SU-DHL-6 (cell line): ENCODE results near the gene HHLA2.

ENCODE experiments used
- H2AFZ ChIP-seq: fragments of 200-600 bp; sonication (generic); 2 replicates; pipeline ENCODE4 v1.6.1; 2014; ENCODE audit warnings: low read depth, mild to moderate bottlenecking, moderate library complexity, mixed read lengths, antibody characterized with exemption, low read length; ENCODE audit not compliant: severe bottlenecking
- H3F3A ChIP-seq: fragments of 200-600 bp; shearing (Covaris generic); 2 replicates; pipeline ENCODE4 v1.6.0; 2016; ENCODE audit warnings: antibody characterized with exemption, mild to moderate bottlenecking; ENCODE audit not compliant: insufficient read depth
- H3K27ac ChIP-seq: fragments of 200-600 bp; sonication (generic); 2 replicates; pipeline ENCODE4 v1.5.1; 2016; ENCODE audit warnings: low read depth, mild to moderate bottlenecking, low read length, moderate library complexity, mixed read lengths
- H3K27me3 ChIP-seq: fragments of 200-600 bp; sonication (generic), shearing (Covaris generic); 2 replicates; pipeline ENCODE4 v1.6.0; 2014; ENCODE audit warnings: mild to moderate bottlenecking, low read length
- H3K36me3 ChIP-seq: fragments of 200-600 bp; sonication (generic); 2 replicates; pipeline ENCODE4 v1.6.1; 2014; ENCODE audit warnings: mild to moderate bottlenecking, low read length, mixed read lengths
- H3K4me2 ChIP-seq: fragments of 300-600, 200-600 bp; shearing (Covaris generic), sonication (generic); 2 replicates; pipeline ENCODE4 v1.6.0; 2014; ENCODE audit warnings: low read length, low read depth, mild to moderate bottlenecking; ENCODE audit not compliant: poor library complexity, severe bottlenecking
- H3K4me3 ChIP-seq: fragments of 200-600 bp; sonication (generic); 2 replicates; pipeline ENCODE4 v1.5.1; 2014; ENCODE audit warnings: antibody characterized with exemption, low read length, mild to moderate bottlenecking, mixed read lengths; ENCODE audit not compliant: insufficient read depth, poor library complexity, severe bottlenecking
- H3K79me2 ChIP-seq: fragments of 200-600 bp; sonication (generic); 2 replicates; pipeline ENCODE4 v1.6.1; 2014; ENCODE audit warnings: mild to moderate bottlenecking, low read length, moderate library complexity; ENCODE audit not compliant: insufficient read depth
- H3K9ac ChIP-seq: fragments of 200-600 bp; sonication (generic); 2 replicates; pipeline ENCODE4 v1.7.0; 2014; ENCODE audit warnings: mild to moderate bottlenecking, low read length
- H3K9me2 ChIP-seq: fragments of 200-600 bp; sonication (generic); replicated peaks from 2 replicates; pipeline ENCODE4 v1.6.1; 2014; ENCODE audit warnings: low read length; ENCODE audit not compliant: insufficient read depth
- H3K9me3 ChIP-seq: fragments of 200-600 bp; sonication (generic); 2 replicates; pipeline ENCODE4 v1.6.1; 2014; ENCODE audit warnings: low read length, mixed read lengths; ENCODE audit not compliant: insufficient read depth
- H4K20me1 ChIP-seq: fragments of 200-600 bp; sonication (generic); 2 replicates; pipeline ENCODE4 v1.6.1; 2014; ENCODE audit warnings: low read depth, mild to moderate bottlenecking, antibody characterized with exemption, low read length, moderate library complexity, mixed read lengths
- CTCF ChIP-seq: fragments of 200-600 bp; sonication (generic); IDR thresholded peaks from one replicate; pipeline ENCODE4 v1.5.1; 2017; ENCODE audit warnings: antibody characterized with exemption, mild to moderate bottlenecking, low read length, moderate library complexity; ENCODE audit not compliant: insufficient read depth, poor library complexity, severe bottlenecking
- EZH2phosphoT487 ChIP-seq: fragments of 200-600 bp; sonication (generic), shearing (Covaris generic); conservative IDR thresholded peaks from 2 replicates; pipeline ENCODE4 v1.6.1; 2018; ENCODE audit warnings: mild to moderate bottlenecking, antibody characterized with exemption, low read length, moderate library complexity, mixed read lengths

The HHLA2 gene

GRCh38 chr3:108292905-108293328 lies 3.4 kb upstream of the HHLA2 start:
- Histone ChIP-seq H2AFZ (no peak overlapping the region), H3K9ac (no peak overlapping the region), H3K27me3 (no peaks in the 10 kb centered on the region), H3K9me2 (no peaks in the 10 kb centered on the region), H3K36me3 (no peaks in the 10 kb centered on the region), H3K27ac (no peak overlapping the region), H3K4me3 (no peak overlapping the region), H3K79me2 (no peaks in the 10 kb centered on the region), H3F3A (no peaks in the 10 kb centered on the region), H4K20me1 (no peaks in the 10 kb centered on the region), H3K9me3 (no peaks in the 10 kb centered on the region), H3K4me2 (no peak overlapping the region)
- no peak for TF ChIP-seq CTCF
- no peak for TF ChIP-seq EZH2phosphoT487

- Histone ChIP-seq H2AFZ (no peak overlapping the region), H4K20me1 (no peaks in the 10 kb centered on the region), H3K79me2 (no peaks in the 10 kb centered on the region), H3F3A (no peaks in the 10 kb centered on the region), H3K27me3 (no peaks in the 10 kb centered on the region), H3K36me3 (no peaks in the 10 kb centered on the region), H3K4me3 (no peak overlapping the region), H3K4me2 (no peak overlapping the region), H3K9ac (no peak overlapping the region), H3K9me3 (no peaks in the 10 kb centered on the region), H3K27ac (no peak overlapping the region), H3K9me2 (no peaks in the 10 kb centered on the region)
- TF ChIP-seq EZH2phosphoT487, result no peak
Measured at GRCh38 chr3:108293858-108294257, 2.5 kb upstream of the HHLA2 start.

GRCh38 chr3:108295421-108296175 lies 750 bp upstream of the HHLA2 start:
- H3K9me3 ChIP-seq, result no peaks in the 10 kb centered on the region
- no peak overlapping the region for H3K4me2 ChIP-seq
- no peaks in the 10 kb centered on the region for H3K79me2 ChIP-seq
- no peak overlapping the region for H3K4me3 ChIP-seq
- H3K9me2 ChIP-seq, result no peaks in the 10 kb centered on the region
- H3F3A ChIP-seq, result no peaks in the 10 kb centered on the region
- no peak overlapping the region for H2AFZ ChIP-seq
- no peaks in the 10 kb centered on the region for H3K36me3 ChIP-seq
- H3K27ac ChIP-seq, result no peak overlapping the region
- H4K20me1 ChIP-seq, result no peaks in the 10 kb centered on the region
- no peak overlapping the region for H3K9ac ChIP-seq
- no peaks in the 10 kb centered on the region for H3K27me3 ChIP-seq
- TF ChIP-seq CTCF (no peak), EZH2phosphoT487 (no peak)

- H3K27ac ChIP-seq, result no peak overlapping the region
- no peaks in the 10 kb centered on the region for H3F3A ChIP-seq
- H4K20me1 ChIP-seq, result no peaks in the 10 kb centered on the region
- no peak overlapping the region for H3K4me2 ChIP-seq
- H3K79me2 ChIP-seq, result no peaks in the 10 kb centered on the region
- no peaks in the 10 kb centered on the region for H3K36me3 ChIP-seq
- no peaks in the 10 kb centered on the region for H3K9me2 ChIP-seq
- H3K9ac ChIP-seq, result no peak overlapping the region
- no peaks in the 10 kb centered on the region for H3K27me3 ChIP-seq
- no peak overlapping the region for H2AFZ ChIP-seq
- H3K4me3 ChIP-seq, result no peak overlapping the region
- TF ChIP-seq CTCF (no peak), EZH2phosphoT487 (no peak)
- no peaks in the 10 kb centered on the region for H3K9me3 ChIP-seq
Measured at GRCh38 chr3:108297647-108298046, 1.3 kb downstream of the HHLA2 start.
